T-helper 2 cell treated with Interferon-gamma antibody and Interleukin-4, amounts not matched to agents 5 μg/mL and 100 μg/mL, for 36 hours (primary cell): ENCODE measurements around the gene HP1BP3.

Source experiments
- DNase-seq: peaks from one replicate; pipeline ENCODE4 v3.0.0; 2021; ENCODE audit warnings: low spot score
- H3K27ac Mint-ChIP-seq: one replicate; pipeline ENCODE4 v1.8.0; 2021; ENCODE audit warnings: mild to moderate bottlenecking, mixed read lengths
- H3K27me3 Mint-ChIP-seq: one replicate; pipeline ENCODE4 v1.8.0; 2021; ENCODE audit warnings: low read depth, mixed read lengths
- H3K36me3 Mint-ChIP-seq: one replicate; pipeline ENCODE4 v1.8.0; 2021; ENCODE audit warnings: low read depth, mixed read lengths
- H3K4me1 Mint-ChIP-seq: one replicate; pipeline ENCODE4 v1.8.0; 2021; ENCODE audit warnings: low read depth, mixed read lengths
- H3K4me3 Mint-ChIP-seq: one replicate; pipeline ENCODE4 v1.8.0; 2022; ENCODE audit warnings: mild to moderate bottlenecking, moderate library complexity, mixed read lengths
- H3K9me3 Mint-ChIP-seq: one replicate; pipeline ENCODE4 v1.8.0; 2021; ENCODE audit warnings: mixed read lengths

Gene HP1BP3, protein sequence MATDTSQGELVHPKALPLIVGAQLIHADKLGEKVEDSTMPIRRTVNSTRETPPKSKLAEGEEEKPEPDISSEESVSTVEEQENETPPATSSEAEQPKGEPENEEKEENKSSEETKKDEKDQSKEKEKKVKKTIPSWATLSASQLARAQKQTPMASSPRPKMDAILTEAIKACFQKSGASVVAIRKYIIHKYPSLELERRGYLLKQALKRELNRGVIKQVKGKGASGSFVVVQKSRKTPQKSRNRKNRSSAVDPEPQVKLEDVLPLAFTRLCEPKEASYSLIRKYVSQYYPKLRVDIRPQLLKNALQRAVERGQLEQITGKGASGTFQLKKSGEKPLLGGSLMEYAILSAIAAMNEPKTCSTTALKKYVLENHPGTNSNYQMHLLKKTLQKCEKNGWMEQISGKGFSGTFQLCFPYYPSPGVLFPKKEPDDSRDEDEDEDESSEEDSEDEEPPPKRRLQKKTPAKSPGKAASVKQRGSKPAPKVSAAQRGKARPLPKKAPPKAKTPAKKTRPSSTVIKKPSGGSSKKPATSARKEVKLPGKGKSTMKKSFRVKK

DNA sequence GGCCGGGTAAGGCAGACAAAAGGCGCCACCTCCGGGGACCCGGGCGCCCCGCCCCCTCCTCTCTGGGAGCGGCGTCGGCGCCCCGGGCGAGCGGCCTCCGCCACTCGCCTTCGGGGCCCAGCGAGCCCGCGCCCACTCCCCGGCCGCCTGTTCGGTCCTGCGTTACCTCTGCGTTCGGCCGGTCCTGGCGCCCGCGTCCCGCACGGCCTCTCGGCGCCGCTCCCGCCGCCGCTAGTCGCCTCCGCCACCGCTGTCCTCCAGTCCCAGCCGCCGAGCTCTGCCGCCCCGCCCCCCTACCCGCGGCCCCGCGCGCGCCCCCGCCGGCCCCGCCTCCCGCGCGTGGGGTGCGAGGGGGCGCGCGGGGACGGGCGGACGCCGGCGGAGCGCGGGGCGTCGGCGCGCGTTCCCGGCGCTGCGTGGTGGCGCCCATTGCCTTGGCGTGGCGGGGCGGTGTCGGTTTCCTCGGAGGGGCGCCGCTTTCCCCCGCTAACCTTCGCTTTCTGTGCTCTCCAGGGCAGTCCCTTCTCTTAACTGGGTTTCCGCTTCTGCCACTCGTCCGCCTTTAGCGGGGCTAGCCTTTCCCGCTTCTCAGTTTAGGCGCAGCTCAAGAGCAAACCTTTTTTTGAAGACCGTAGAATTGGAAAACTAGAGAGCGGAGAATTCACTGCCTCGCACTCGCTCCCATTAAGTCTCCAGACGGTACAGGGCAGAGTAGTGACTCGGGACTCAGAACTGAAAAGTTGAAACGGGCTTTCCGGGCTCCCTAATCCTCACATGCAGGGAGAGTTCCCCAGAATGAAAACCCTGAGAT is at the start of gene HP1BP3:
TSS of gene HP1BP3 (minus strand) at position 279 of the 811 bp plus-strand sequence. CDS start 6,867 bp downstream, outside the sequence.
- peak within 1 kb of the TSS; percentile 91 for H3K4me3 Mint-ChIP-seq
- peaks cover 21% of the 10 kb centered on the region for H3K4me1 Mint-ChIP-seq
- peaks cover 12% of the 10 kb centered on the region for H3K36me3 Mint-ChIP-seq
- H3K27ac Mint-ChIP-seq: peak within 1 kb of the TSS; percentile 99
- no peaks in the 10 kb centered on the region for H3K9me3 Mint-ChIP-seq
- peak; percentile 85 for DNase-seq
- no peaks in the 10 kb centered on the region for H3K27me3 Mint-ChIP-seq

DNA sequence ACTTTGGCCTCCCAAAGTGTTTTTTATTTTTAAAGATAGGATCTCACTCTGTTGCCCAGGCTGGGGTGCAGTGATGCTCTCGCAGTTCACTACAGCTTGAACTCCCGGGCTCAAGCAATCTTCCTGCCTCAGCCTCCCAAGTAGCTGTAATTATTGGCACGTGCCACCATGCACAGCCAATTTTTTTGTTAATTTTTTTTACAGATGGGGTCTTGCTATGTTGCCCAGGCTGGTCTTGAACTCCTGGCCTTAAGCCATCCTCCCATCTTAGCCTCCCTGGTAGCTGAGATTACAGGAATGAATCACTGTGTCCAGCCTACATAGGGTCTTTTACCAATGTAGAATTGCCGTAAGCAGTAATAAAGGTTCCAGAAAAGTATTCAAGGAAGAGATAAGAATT is 49.1 kb upstream of the HP1BP3 start:
- Mint-ChIP-seq H3K4me3 (no peak overlapping the region), H3K27ac (no peak overlapping the region), H3K9me3 (no peaks in the 10 kb centered on the region), H3K27me3 (no peaks in the 10 kb centered on the region), H3K36me3 (peaks cover 11% of the 10 kb centered on the region), H3K4me1 (peaks cover 2% of the 10 kb centered on the region)
- no peak for DNase-seq

DNA sequence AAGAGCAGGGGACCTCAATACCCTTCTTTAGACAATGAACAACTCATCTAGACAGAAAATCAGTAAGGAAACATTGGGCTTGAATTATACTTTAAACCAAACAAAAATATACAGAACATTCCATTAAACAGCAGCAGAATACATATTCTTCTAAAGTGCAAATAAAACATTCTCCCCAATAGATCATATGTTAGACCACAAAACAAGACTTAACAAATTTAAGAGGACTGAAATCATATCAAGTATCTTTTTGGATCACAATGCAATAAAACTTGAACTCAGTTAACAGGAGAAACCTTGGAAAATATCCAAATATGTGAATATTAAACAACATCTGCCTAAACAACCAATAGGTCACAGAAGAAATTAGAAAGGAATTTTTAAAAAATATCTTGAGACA is 47.7 kb upstream of the HP1BP3 start:
- Mint-ChIP-seq H3K4me3 (no peak overlapping the region), H3K9me3 (no peaks in the 10 kb centered on the region), H3K27me3 (no peaks in the 10 kb centered on the region), H3K4me1 (peaks cover 2% of the 10 kb centered on the region), H3K27ac (no peak overlapping the region), H3K36me3 (peaks cover 11% of the 10 kb centered on the region)
- DNase-seq: no peak

DNA sequence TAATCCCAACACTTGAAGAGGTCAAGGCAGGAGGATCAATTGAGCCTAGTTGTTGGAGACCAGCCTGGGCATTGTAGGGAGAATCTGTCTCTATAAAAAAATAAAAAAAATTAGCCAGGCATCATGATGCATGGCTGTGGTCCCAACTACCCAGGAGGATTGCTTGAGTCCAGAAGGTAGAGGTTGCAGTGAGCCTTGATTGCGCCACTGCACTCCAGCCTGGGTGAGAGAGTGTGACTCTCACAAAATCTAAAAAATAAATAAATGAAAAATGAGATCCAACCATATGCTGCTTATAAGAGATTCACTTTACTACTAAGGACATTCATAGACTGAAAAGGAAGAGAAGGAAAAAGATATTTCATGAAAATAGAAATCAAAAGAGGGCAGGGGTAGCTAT is 47.1 kb upstream of the HP1BP3 start:
- H3K4me1 Mint-ChIP-seq: peaks cover 2% of the 10 kb centered on the region
- no peaks in the 10 kb centered on the region for H3K27me3 Mint-ChIP-seq
- no peak overlapping the region for H3K27ac Mint-ChIP-seq
- H3K36me3 Mint-ChIP-seq: peaks cover 11% of the 10 kb centered on the region
- DNase-seq: no peak
- H3K4me3 Mint-ChIP-seq: no peak overlapping the region
- no peaks in the 10 kb centered on the region for H3K9me3 Mint-ChIP-seq

DNA sequence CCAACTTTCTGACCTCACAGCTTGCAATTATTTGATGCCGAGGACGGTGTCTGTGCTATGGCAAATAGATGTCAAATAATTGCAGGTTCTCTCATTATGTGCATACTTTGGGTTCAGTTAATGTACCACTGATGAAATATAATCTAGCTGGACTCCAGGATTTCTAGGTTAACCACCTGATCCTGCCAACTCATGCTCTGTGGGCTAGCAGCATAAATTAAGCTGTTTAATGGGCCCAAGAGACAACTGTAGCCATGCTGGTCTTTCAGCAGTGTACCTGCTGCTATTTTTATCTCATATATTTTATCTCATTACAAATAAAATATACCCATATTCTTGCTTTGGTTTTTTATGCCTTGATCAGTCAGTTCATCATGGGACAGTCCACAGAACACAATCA is 43.3 kb upstream of the HP1BP3 start:
- Mint-ChIP-seq H3K36me3 (peaks cover 26% of the 10 kb centered on the region), H3K27me3 (no peaks in the 10 kb centered on the region), H3K4me1 (peaks cover 2% of the 10 kb centered on the region), H3K27ac (no peak overlapping the region), H3K9me3 (no peaks in the 10 kb centered on the region), H3K4me3 (no peak overlapping the region)
- DNase-seq: no peak

DNA sequence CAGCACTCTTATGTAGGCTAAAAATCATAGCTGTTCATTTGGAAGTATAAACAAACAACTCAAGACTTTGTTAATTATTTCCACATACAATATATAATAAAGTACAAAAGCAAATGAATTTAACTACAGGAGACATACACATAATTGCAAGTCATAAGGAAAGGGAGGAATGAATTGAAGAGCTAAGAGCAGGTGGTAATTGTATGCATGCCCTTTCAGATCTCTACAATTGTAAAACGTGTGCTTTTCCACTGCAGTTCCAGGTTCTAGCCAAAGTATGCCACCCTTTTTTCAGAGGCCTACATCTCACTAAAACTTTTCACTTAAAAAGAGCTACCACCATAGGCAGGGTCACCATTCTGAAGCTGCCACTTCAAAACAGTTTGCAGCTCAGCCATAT is 42.8 kb upstream of the HP1BP3 start:
- Mint-ChIP-seq H3K4me3 (no peak overlapping the region), H3K36me3 (peaks cover 27% of the 10 kb centered on the region), H3K4me1 (no peaks in the 10 kb centered on the region), H3K9me3 (no peaks in the 10 kb centered on the region), H3K27ac (no peak overlapping the region), H3K27me3 (no peaks in the 10 kb centered on the region)
- no peak for DNase-seq

DNA sequence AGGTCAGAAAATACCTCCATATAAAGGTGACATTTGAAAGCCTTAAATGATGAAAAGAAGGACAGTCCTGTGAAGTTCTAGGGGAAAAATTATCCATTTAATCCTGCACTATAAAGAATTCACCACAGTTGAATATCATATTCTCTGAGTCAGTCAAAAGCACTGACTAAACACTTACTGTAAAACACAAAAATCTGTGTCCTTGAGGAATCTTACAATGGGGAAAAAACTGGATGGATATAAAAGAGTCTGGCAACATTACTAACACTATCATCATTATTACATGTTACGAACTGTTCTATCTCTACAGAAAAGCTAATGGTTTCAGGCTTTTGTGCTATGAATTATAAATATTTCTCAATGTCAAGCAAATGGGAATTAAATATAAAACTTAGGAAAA is 42.4 kb upstream of the HP1BP3 start:
- Mint-ChIP-seq H3K27me3 (no peaks in the 10 kb centered on the region), H3K4me1 (no peaks in the 10 kb centered on the region), H3K36me3 (peaks cover 26% of the 10 kb centered on the region), H3K27ac (no peak overlapping the region), H3K9me3 (no peaks in the 10 kb centered on the region), H3K4me3 (no peak overlapping the region)
- DNase-seq: no peak

DNA sequence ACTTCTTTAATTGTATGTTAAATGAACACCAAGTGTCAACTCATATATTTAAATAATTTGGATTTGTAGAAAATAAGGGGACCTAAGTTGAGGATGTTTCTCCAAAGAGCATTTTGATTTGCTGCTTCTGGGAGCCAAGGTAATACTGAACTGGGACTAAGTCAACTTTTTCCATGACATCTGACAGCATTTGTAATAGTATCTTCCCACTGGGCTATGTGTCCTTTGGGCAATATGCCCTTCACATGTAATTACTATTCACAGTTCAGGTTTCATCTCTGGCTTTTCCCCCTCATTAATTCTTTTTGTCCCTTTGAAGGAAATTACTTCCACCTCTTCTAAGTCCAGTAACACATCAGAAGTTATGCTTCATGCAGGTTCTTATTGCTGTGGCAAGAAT is 36.7 kb upstream of the HP1BP3 start:
- Mint-ChIP-seq H3K4me3 (no peak overlapping the region), H3K9me3 (no peaks in the 10 kb centered on the region), H3K27ac (no peak overlapping the region), H3K4me1 (no peaks in the 10 kb centered on the region), H3K27me3 (no peaks in the 10 kb centered on the region), H3K36me3 (peaks cover 26% of the 10 kb centered on the region)
- no peak for DNase-seq

DNA sequence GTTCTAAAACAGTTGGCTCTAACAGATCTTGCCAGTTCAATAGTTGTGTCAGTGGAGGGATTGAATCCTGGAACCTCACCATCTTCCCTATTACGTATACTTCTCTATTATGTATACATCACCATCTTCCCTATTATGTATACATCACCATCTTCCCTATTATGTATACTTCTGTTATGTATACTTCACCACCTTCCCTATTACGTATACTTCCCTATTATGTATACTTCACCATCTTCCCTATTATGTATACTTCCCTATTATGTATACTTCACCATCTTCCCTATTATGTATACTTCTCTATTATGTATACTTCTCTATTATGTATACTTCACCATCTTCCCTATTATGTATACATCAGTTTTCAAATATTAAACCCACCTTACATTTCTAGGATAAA is 34.4 kb upstream of the HP1BP3 start:
- Mint-ChIP-seq H3K4me1 (no peaks in the 10 kb centered on the region), H3K4me3 (no peak overlapping the region), H3K27me3 (no peaks in the 10 kb centered on the region), H3K27ac (no peak overlapping the region), H3K9me3 (no peaks in the 10 kb centered on the region), H3K36me3 (peaks cover 13% of the 10 kb centered on the region)
- DNase-seq: no peak

DNA sequence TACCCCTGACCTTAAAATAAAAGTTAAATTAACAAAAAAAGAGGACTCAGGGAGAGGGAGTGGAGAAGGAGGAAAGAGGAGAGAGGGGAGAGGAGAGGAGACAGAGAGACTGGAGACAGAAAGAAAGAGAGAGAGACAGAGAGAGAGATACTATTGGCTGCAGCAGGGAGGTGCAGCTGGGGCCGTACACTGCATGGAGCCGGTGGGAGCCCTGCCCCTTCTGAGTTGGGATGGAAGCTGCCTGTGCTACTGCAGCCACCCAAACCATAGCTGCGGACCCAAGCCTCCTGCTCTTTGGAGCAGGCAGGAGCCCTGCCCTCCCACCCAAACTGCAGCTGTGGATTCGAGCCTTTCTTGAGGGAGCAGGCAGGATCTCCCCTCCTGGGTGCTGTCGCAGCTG is 32.7 kb upstream of the HP1BP3 start:
- Mint-ChIP-seq H3K4me3 (no peak overlapping the region), H3K36me3 (peaks cover 10% of the 10 kb centered on the region), H3K27ac (no peak overlapping the region), H3K27me3 (no peaks in the 10 kb centered on the region), H3K9me3 (no peaks in the 10 kb centered on the region), H3K4me1 (no peaks in the 10 kb centered on the region)
- DNase-seq: no peak

DNA sequence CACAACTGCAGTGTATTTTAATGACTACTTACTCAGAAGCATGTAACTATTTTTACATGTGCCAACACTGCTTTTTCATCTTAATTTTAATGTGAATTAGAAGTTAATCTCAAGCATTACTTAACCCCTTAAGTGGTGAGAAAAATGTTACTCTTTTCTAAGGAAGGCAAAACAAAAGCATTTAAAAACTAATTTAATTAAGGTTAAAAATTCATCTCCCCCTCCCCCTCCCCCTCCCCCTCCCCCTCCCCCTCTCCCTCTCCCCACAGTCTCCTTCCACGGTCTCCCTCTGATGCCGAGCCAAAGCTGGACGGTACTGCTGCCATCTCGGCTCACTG is 27.4 kb upstream of the HP1BP3 start:
- H3K4me1 Mint-ChIP-seq: no peaks in the 10 kb centered on the region
- no peak overlapping the region for H3K4me3 Mint-ChIP-seq
- no peak for DNase-seq
- no peaks in the 10 kb centered on the region for H3K9me3 Mint-ChIP-seq
- H3K36me3 Mint-ChIP-seq: peaks cover 8% of the 10 kb centered on the region
- no peak overlapping the region for H3K27ac Mint-ChIP-seq
- H3K27me3 Mint-ChIP-seq: no peaks in the 10 kb centered on the region

DNA sequence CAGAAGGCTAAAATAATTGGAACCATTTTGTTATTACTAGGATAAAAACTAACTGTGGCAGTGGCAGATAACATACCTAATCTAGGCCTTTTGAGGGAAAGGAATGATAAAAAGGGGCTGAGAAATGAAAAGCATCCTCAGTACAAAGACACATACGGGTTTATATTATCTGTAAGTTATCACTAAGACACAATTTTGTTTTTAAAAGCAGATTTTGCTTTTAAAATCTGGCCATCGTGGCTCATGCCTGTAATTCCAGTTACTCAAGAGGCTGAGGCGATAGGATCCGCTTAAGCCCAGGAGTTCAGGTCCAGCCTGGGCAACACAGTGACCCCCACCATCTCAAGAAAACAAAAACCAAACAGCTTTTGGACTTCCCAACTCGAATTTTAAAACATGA is 24.8 kb upstream of the HP1BP3 start:
- H3K9me3 Mint-ChIP-seq: no peaks in the 10 kb centered on the region
- H3K4me3 Mint-ChIP-seq: no peak overlapping the region
- no peak overlapping the region for H3K27ac Mint-ChIP-seq
- no peak for DNase-seq
- no peaks in the 10 kb centered on the region for H3K27me3 Mint-ChIP-seq
- H3K36me3 Mint-ChIP-seq: peaks cover 12% of the 10 kb centered on the region
- no peaks in the 10 kb centered on the region for H3K4me1 Mint-ChIP-seq

DNA sequence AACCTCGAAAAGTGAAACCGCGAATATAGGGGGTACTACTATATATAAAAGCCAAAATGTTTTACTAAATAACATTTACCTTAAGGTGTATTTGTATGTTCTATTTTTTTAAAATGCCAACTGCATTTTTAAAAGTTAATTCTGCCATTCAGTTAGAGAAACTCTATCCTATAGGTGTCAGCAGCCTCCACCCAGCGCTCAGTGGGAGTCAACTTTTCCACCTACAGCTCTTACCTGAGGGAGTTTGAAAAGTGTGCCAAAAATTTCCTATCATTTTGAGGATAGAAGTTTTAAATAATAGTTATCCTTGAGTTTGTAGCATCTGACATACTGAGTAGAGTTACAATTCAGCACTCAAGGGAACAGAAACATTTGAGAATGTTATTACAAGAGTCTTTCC is 6.1 kb upstream of the HP1BP3 start:
- Mint-ChIP-seq H3K4me3 (no peak overlapping the region), H3K9me3 (no peaks in the 10 kb centered on the region), H3K4me1 (peaks cover under 1% of the 10 kb centered on the region)

DNA sequence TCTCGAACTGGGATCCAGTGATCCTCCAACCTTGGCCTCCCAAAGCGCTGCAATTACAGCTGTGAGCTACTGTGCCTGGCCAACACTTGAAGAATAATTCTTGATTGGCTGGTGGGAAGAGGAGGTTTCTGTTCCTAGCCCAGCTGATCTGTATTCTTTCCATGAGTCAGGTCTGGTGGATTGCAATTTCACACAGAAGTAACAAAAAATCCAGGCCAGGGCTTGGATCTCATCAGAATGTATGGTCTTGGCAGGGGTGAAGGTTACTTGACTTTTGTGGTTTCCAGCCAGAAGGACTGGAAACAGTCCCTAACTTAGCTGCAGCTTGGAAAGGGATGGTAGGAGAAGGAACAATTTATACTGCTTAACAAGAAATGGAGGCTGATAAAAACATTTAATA is 5.1 kb upstream of the HP1BP3 start:
- Mint-ChIP-seq H3K27ac (no peak overlapping the region), H3K36me3 (no peaks in the 10 kb centered on the region), H3K4me1 (peaks cover 8% of the 10 kb centered on the region), H3K9me3 (no peaks in the 10 kb centered on the region), H3K27me3 (no peaks in the 10 kb centered on the region), H3K4me3 (no peak overlapping the region)
- no peak for DNase-seq

More for the DNA sequence above, 6.1 kb upstream of the HP1BP3 start:
- H3K27me3 Mint-ChIP-seq: no peaks in the 10 kb centered on the region
- H3K36me3 Mint-ChIP-seq: no peaks in the 10 kb centered on the region
- no peak overlapping the region for H3K27ac Mint-ChIP-seq
- no peak for DNase-seq
